Large intestine (tissue), 3 donors: ENCODE measurements around the gene SLC27A4. TPM values are rescaled to one million over a fixed set of nuclear protein-coding genes. Genes with fewer than 3 reads are reported as not detected.

Experiments
- DNase-seq, 2 donors: peaks; one replicate each; pipeline versions ENCODE4 v3.0.0 to v3.0.0-alpha.2; 2013
- H3K27ac ChIP-seq: one replicate; pipeline ENCODE4 v1.5.1; 2013; ENCODE audit warnings: low read length
- H3K27me3 ChIP-seq: 2 replicates; pipeline ENCODE4 v1.6.1; 2013; ENCODE audit warnings: low read length; ENCODE audit not compliant: control insufficient read depth, insufficient read depth
- H3K36me3 ChIP-seq: 2 replicates; pipeline ENCODE4 v1.6.1; 2013; ENCODE audit warnings: low read length; ENCODE audit not compliant: control insufficient read depth, insufficient read depth
- H3K4me1 ChIP-seq: one replicate; pipeline ENCODE4 v1.6.1; 2013; ENCODE audit warnings: low read length; ENCODE audit not compliant: control insufficient read depth, insufficient read depth
- H3K4me3 ChIP-seq: one replicate; pipeline ENCODE4 v1.5.1; 2013; ENCODE audit warnings: low read length
- H3K9me3 ChIP-seq: one replicate; pipeline ENCODE4 v1.6.1; 2013; ENCODE audit warnings: mild to moderate bottlenecking, low read depth, low read length, moderate library complexity; ENCODE audit not compliant: control insufficient read depth
- WGBS: methylation state at CpG from one replicate; pipeline ENCODE4 v1.1.5; 2013; ENCODE audit warnings: low lambda C conversion rate; ENCODE audit not compliant: insufficient coverage; 5-methylcytosine and 5-hydroxymethylcytosine counted together
- polyA plus RNA-seq: library from polyadenylated mRNA; unstranded; fragments of 120-200 nt; gene quantifications from one replicate; pipeline ENCODE4 v1.2.1, GENCODE V29; 2013

The SLC27A4 gene
- polyA plus RNA-seq, 1 donor: 33.7 TPM

DNA sequence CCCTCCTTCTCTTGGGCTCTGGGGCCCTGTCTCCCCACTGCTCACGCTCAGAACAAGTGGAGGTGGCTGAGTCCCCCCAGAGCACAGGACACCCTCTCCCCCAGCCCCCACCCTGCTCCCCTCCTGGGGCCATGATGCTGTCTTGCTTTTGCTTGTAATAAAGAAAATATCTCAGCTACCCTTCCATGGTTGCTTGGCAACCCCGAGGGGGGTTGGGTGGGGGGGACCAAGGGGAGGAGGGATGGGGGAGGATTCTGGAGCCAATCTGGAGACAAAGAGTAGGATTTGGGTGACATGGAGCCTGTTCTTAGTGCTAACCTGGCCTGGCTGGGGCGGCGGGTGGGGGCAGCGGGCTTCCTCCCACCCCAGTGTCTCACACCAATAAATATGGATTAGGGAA is 64.2 kb downstream of the SLC27A4 start:
- H3K4me1 ChIP-seq: no peaks in the 10 kb centered on the region
- no peak overlapping the region for H3K27ac ChIP-seq
- no peak overlapping the region for H3K4me3 ChIP-seq
- H3K36me3 ChIP-seq: no peaks in the 10 kb centered on the region
- H3K27me3 ChIP-seq: peaks cover 28% of the 10 kb centered on the region
- no peaks in the 10 kb centered on the region for H3K9me3 ChIP-seq
- no peak for DNase-seq
- no CpG with 5 or more reads among the region's 5 CpGs for WGBS

DNA sequence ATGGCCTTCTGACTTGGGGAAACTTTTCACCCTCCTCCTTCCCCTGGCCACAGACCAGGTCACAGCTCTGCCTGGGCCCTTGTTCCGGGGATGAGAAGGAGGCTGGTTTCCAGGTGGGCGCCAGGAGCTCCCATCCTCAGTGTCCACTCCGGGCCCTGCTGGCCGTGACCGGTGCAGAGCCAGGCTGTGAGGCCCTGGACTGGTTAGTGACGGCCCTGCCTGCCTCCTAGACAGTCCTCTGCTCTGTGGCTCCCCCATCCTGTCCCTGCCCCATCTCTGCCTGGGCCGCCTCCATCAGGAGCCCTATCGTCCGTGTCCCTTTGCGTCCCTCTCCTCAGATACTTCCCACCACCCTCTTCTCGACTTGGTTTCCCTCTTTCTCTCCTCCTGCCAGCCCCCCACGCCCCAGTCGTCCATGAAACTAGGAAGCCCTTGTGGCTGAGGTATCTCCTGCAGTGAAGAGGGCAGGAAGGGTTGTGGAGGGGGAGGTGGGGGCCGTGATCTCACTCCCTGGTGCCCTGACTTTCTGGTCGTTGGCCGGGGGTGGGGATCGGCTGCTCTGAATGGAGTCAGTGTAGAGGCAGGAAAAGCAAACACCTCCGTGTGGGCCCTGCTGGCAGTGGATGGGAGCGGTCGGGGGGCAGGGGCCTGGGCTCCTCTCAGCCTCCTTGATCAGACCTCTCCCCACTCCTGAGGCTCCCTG is 64.9 kb downstream of the SLC27A4 start:
- H3K4me1 ChIP-seq: no peaks in the 10 kb centered on the region
- no peak overlapping the region for H3K27ac ChIP-seq
- WGBS: no CpG with 5 or more reads among the region's 20 CpGs
- H3K27me3 ChIP-seq: peaks cover 34% of the 10 kb centered on the region
- H3K4me3 ChIP-seq: no peak overlapping the region
- no peaks in the 10 kb centered on the region for H3K9me3 ChIP-seq
- no peaks in the 10 kb centered on the region for H3K36me3 ChIP-seq
- DNase-seq: no peak

DNA sequence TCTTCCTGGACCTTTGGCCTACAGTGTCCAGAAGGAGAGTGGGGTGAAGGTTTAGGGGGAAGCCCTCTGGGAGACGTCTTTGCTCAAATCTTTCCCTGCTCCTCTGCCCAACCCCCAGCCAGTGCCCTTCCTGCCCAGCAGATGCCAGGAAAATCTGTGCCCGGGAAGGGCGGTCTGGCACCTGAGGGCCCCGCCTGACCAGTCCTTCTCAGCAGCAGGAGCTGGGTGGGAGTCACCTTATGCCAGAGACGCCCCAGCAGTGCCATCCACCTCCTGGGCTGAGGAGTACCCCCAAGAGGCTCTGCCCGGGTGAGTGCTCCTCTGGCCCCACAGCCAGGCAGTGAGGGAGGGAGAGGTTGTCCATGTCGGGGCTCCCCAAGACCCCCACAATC is 65.4 kb downstream of the SLC27A4 start:
- H3K36me3 ChIP-seq: no peaks in the 10 kb centered on the region
- no peaks in the 10 kb centered on the region for H3K4me1 ChIP-seq
- no peak overlapping the region for H3K4me3 ChIP-seq
- no CpG with 5 or more reads among the region's 7 CpGs for WGBS
- no peak for DNase-seq
- H3K27me3 ChIP-seq: peaks cover 34% of the 10 kb centered on the region
- no peaks in the 10 kb centered on the region for H3K9me3 ChIP-seq
- no peak overlapping the region for H3K27ac ChIP-seq

DNA sequence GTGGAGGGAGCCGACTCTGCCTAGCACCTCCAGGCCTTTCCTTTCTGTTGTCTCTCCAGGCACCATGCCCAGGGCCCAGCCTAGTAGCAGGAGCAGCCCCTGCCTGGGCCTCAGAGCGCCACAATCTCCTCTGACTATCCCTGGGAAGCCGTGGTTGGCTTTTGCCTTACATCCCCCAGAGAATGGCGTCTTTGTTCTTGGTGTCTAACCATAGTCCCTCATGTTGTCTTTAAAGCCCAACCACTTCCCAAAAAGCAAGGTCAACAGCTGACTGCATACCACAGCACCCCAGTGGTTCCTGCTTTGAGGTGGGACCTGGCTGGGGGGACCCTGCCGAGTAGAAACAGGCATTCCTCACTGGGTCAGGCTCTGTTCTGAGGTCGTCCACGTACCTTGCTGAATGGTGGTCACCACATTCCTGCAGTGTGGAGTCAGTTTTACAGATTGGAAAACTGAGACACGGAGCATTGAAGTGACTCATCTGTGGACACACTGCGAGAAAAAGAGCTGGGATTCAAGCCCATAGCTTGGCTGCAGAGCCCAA is 66.6 kb downstream of the SLC27A4 start:
- Histone ChIP-seq H3K27me3 (peaks cover 39% of the 10 kb centered on the region), H3K36me3 (no peaks in the 10 kb centered on the region), H3K27ac (no peak overlapping the region), H3K4me3 (no peak overlapping the region), H3K4me1 (no peaks in the 10 kb centered on the region), H3K9me3 (no peaks in the 10 kb centered on the region)
- WGBS: no CpG with 5 or more reads among the region's 9 CpGs
- no peak for DNase-seq

DNA sequence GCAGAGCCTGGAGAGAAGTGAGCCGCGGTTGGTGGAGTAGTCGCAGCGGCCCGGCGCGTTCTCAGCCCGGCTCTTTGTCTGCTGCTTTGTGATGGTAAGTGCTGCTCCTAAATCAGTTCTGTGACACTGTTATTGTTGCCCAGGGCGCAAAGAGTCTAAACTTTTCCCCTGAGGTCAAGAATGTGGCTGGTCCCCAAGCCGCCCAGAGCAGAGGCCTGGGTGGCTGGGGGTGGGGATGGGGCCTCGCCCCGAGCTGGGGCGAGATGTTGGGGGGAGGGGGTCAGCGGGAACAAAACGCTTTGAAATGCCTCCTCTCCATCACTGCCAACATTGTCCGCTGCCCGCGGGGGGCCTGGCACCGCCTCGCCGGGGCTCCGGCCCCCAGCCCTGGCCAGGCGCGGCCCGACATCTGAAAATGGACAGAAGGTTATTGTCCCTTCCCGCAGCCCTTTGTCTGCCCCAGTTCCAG is 68.7 kb downstream of the SLC27A4 start:
- H3K9me3 ChIP-seq: no peaks in the 10 kb centered on the region
- WGBS: no CpG with 5 or more reads among the region's 26 CpGs
- no peaks in the 10 kb centered on the region for H3K4me1 ChIP-seq
- H3K27me3 ChIP-seq: peaks cover 42% of the 10 kb centered on the region
- H3K36me3 ChIP-seq: no peaks in the 10 kb centered on the region
- H3K4me3 ChIP-seq: no peak overlapping the region
- H3K27ac ChIP-seq: no peak overlapping the region
- no peak for DNase-seq

DNA sequence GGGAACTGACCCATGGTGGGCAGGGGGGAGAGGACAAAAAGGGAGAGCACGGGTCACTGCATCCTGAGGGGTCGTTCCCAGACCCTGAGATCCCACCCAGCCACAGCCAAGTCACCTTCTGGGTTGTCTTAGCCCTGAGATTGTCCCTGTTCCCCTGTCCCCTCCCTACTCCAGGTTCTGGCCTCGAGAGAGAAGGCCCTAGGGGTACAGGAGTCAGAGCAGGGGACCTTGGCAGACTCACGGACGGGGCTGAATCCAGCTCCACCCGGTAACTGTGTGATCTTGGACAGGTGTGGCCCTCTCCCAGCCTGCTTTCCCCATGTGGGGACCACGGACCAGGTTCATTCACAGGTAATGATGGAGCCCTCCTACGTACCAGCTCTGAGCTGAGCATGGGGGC is 69.1 kb downstream of the SLC27A4 start:
- no peaks in the 10 kb centered on the region for H3K36me3 ChIP-seq
- WGBS: no CpG with 5 or more reads among the region's 8 CpGs
- no peak overlapping the region for H3K4me3 ChIP-seq
- H3K27me3 ChIP-seq: peaks cover 42% of the 10 kb centered on the region
- no peak for DNase-seq
- no peak overlapping the region for H3K27ac ChIP-seq
- no peaks in the 10 kb centered on the region for H3K4me1 ChIP-seq
- no peaks in the 10 kb centered on the region for H3K9me3 ChIP-seq

DNA sequence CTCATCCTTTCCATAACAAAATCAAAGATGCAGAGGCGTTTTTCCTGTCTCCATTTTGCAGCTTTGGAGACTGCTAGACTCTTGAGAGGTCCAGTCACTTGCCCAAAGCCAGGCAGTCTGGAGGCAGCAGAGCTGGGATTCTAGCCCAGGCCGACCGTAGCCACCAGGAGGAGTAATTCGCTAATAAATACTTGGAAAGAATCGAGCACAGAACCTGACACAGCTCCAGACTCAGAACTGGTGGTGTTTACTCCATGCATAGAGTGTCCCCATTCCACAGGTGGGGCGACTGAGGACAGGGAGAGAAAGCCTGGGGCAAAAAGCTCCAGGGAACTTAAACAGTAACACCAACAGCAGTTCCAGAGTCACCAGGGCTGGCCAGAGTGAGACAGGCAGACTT is 69.7 kb downstream of the SLC27A4 start:
- WGBS: no CpG with 5 or more reads among the region's 6 CpGs

More for the DNA sequence above, 69.7 kb downstream of the SLC27A4 start:
- Histone ChIP-seq H3K36me3 (no peaks in the 10 kb centered on the region), H3K4me3 (no peak overlapping the region), H3K9me3 (no peaks in the 10 kb centered on the region), H3K4me1 (peaks cover 3% of the 10 kb centered on the region), H3K27me3 (peaks cover 42% of the 10 kb centered on the region), H3K27ac (no peak overlapping the region)
- DNase-seq: no peak

Other genes with a start within 250 kb of the SLC27A4 start
- gene PTGES2, start 212.8 kb upstream of the SLC27A4 start, polyA plus RNA-seq: 59.1 TPM
- 0.93 TPM for gene LCN2, start 191.1 kb upstream of the SLC27A4 start, polyA plus RNA-seq
- gene BBLN, start 180.3 kb upstream of the SLC27A4 start, polyA plus RNA-seq: 39.7 TPM
- gene CIZ1, start 149.0 kb upstream of the SLC27A4 start, polyA plus RNA-seq: 95.1 TPM
- gene DNM1, start 137.1 kb upstream of the SLC27A4 start, polyA plus RNA-seq: 49.0 TPM
- gene GOLGA2, start 64.5 kb upstream of the SLC27A4 start, polyA plus RNA-seq: 88.0 TPM
- 21.6 TPM for gene SWI5, start 64.3 kb upstream of the SLC27A4 start, polyA plus RNA-seq
- 30.2 TPM for gene TRUB2, start 18.1 kb upstream of the SLC27A4 start, polyA plus RNA-seq
- gene COQ4, start 17.7 kb upstream of the SLC27A4 start, polyA plus RNA-seq: 88.1 TPM
- 62.7 TPM for gene URM1, start 30.8 kb downstream of the SLC27A4 start, polyA plus RNA-seq
- gene CERCAM, start 80.3 kb downstream of the SLC27A4 start, polyA plus RNA-seq: 19.9 TPM
- gene ODF2, start 115.5 kb downstream of the SLC27A4 start, polyA plus RNA-seq: 27.1 TPM
- gene GLE1, start 164.2 kb downstream of the SLC27A4 start, polyA plus RNA-seq: 26.9 TPM
- 240 TPM for gene SPTAN1, start 212.1 kb downstream of the SLC27A4 start, polyA plus RNA-seq